Nephron (organoid): ENCODE measurements around the gene FASN.

ENCODE experiments used
- H3K27ac Mint-ChIP-seq, 3 experiments: 2 replicates each; pipeline ENCODE4 v1.8.0; 2020; ENCODE audit warnings: mixed read lengths in 3 of 3, mild to moderate bottlenecking in 2 of 3, moderate library complexity in 1 of 3
- H3K27me3 Mint-ChIP-seq: 2 replicates; pipeline ENCODE4 v1.8.0; 2021; ENCODE audit warnings: low read depth, mild to moderate bottlenecking, moderate library complexity, mixed read lengths
- H3K36me3 Mint-ChIP-seq: 2 replicates; pipeline ENCODE4 v1.8.0; 2020; ENCODE audit warnings: low read depth, mixed read lengths
- H3K4me1 Mint-ChIP-seq: 2 replicates; pipeline ENCODE4 v1.8.0; 2020; ENCODE audit warnings: mixed read lengths
- H3K4me3 Mint-ChIP-seq, 3 experiments: 2 replicates each; pipeline ENCODE4 v1.8.0; 2020; ENCODE audit warnings: mild to moderate bottlenecking in 3 of 3, mixed read lengths in 3 of 3, moderate library complexity in 2 of 3
- H3K9me3 Mint-ChIP-seq: 2 replicates; pipeline ENCODE4 v1.8.0; 2020; ENCODE audit warnings: mixed read lengths
- TF ChIP-seq, protein P1 (sequence below), 3 experiments: fragments of 200-600 bp; sonication (generic); IDR thresholded peaks; one replicate each; pipeline ENCODE4 v1.5.0; 2021; ENCODE audit warnings: antibody characterized with exemption in 3 of 3; ENCODE audit not compliant: unreplicated experiment in 3 of 3

FASN gene

DNA sequence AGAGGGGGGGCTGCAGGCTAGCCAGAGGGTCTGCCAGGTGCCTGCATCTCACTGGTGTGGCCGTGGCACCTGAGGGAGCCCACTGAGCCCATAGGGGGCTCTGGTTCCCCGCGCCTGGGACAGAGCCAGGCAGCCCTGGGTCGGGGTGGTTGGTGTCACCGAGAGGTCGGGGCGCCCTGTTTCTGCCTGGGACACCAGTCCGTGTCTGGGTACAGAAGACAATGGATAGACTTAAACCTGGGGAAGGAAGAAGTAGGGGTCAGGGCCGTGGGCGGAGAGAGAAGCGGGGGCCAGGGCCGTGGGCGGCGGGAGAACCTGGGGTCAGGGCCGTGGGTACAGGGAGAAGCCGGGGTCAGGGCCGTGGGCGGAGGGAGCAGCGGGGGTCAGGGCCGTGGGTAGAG, 49.5 kb downstream of the FASN start:
- no peaks in the 10 kb centered on the region for H3K27me3 Mint-ChIP-seq
- peaks cover 7% of the 10 kb centered on the region for H3K36me3 Mint-ChIP-seq
- TF ChIP-seq, protein P1, sequence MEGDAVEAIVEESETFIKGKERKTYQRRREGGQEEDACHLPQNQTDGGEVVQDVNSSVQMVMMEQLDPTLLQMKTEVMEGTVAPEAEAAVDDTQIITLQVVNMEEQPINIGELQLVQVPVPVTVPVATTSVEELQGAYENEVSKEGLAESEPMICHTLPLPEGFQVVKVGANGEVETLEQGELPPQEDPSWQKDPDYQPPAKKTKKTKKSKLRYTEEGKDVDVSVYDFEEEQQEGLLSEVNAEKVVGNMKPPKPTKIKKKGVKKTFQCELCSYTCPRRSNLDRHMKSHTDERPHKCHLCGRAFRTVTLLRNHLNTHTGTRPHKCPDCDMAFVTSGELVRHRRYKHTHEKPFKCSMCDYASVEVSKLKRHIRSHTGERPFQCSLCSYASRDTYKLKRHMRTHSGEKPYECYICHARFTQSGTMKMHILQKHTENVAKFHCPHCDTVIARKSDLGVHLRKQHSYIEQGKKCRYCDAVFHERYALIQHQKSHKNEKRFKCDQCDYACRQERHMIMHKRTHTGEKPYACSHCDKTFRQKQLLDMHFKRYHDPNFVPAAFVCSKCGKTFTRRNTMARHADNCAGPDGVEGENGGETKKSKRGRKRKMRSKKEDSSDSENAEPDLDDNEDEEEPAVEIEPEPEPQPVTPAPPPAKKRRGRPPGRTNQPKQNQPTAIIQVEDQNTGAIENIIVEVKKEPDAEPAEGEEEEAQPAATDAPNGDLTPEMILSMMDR (IDR thresholded peaks at IDR 0.05; ENCODE audit: unreplicated experiment in 3 of 3): no peak
- H3K27ac Mint-ChIP-seq: no peak overlapping the region
- H3K4me1 Mint-ChIP-seq: peaks cover 9% of the 10 kb centered on the region
- H3K9me3 Mint-ChIP-seq: no peaks in the 10 kb centered on the region
- H3K4me3 Mint-ChIP-seq: peak overlapping the region in 2 of 3 experiments; percentile 23 to 56

DNA sequence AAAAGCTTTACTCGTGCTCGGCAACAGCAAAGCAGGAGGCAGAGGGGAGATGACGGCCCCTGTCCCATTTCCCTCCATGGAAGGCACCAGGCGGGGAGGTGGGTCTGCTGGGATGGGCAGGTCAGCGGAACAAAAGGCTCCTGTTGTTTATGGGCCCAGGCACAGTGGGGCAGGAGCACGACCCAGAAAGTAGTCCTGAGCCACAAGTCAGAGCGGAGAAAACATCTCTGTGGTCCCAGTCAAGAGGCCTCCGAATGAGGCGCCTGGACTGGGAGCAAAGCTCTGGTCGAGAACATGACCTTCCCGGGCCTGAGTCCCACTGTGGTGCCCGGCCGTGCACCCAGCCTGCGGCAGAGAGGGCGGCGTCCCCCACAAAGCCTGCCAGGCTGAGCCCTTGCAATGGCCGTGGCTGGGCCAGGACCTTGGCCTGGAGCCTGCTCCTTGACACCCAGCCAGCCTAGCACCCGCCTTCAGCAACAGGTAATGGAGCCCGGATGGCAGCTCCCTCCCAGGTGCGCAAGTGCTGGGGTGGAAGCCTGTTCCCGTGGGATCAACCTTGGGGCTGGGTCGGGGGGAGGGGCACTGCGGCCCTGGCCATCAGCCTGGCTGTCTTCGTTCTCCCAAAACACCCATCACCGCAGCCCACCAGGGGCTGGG, 50.0 kb downstream of the FASN start:
- Mint-ChIP-seq H3K36me3 (peaks cover 7% of the 10 kb centered on the region), H3K27ac (no peak overlapping the region), H3K4me1 (peaks cover 5% of the 10 kb centered on the region), H3K9me3 (no peaks in the 10 kb centered on the region), H3K4me3 (peak overlapping the region; percentile 67 to 73 (median 68)), H3K27me3 (no peaks in the 10 kb centered on the region)
- TF ChIP-seq, protein P1 (IDR thresholded peaks at IDR 0.05; ENCODE audit: unreplicated experiment in 3 of 3): no peak

DNA sequence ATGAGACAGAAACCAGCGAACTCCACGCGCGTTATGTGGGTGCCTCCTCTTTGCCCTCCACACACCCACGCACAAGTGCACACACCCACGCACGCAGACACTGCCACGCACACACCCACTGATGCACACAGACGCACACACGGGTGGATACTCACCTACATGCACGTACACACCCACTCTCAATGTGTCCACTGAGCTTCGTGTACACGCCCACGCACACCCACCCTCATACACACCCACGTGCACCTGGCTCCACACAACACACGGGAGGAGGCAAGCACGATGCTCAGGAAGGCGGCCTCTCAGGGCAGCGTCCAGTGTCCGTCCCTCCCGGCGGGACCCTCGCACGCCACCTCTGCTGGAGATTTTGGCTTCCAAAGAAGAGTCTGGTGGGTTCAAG, 50.7 kb downstream of the FASN start:
- Mint-ChIP-seq H3K9me3 (no peaks in the 10 kb centered on the region), H3K36me3 (peaks cover 7% of the 10 kb centered on the region), H3K4me3 (peak overlapping the region; percentile 67 to 73 (median 68)), H3K4me1 (peaks cover 4% of the 10 kb centered on the region), H3K27me3 (no peaks in the 10 kb centered on the region), H3K27ac (no peak overlapping the region)
- TF ChIP-seq, protein P1 (IDR thresholded peaks at IDR 0.05; ENCODE audit: unreplicated experiment in 3 of 3): no peak

DNA sequence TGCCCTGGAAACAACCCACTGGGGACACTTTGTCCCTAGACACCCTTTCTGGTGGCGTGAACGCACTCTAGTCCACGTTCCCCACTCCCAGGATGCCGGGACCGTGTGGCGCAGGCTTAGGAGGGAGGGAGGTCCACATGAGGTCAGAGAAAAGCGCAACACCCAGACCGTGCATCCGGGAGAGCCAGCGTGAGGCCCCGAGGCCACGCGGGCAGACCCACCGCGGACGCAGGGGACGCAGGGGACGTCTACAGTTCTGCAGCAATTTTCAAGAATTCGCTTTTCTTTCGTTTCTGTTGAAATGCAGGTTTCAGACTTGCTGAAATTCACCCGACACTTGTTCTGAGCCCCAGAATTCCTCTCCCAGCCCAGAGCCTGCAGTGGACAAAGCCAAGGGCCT, 51.1 kb downstream of the FASN start:
- no peaks in the 10 kb centered on the region for H3K27me3 Mint-ChIP-seq
- peak overlapping the region in 1 of 3 experiments; percentile 28 for H3K27ac Mint-ChIP-seq
- peak overlapping the region; percentile 61 to 69 (median 68) for H3K4me3 Mint-ChIP-seq
- peaks cover 4% of the 10 kb centered on the region for H3K4me1 Mint-ChIP-seq
- peaks cover 7% of the 10 kb centered on the region for H3K36me3 Mint-ChIP-seq
- no peaks in the 10 kb centered on the region for H3K9me3 Mint-ChIP-seq
- TF ChIP-seq, protein P1 (IDR thresholded peaks at IDR 0.05; ENCODE audit: unreplicated experiment in 3 of 3): no peak

DNA sequence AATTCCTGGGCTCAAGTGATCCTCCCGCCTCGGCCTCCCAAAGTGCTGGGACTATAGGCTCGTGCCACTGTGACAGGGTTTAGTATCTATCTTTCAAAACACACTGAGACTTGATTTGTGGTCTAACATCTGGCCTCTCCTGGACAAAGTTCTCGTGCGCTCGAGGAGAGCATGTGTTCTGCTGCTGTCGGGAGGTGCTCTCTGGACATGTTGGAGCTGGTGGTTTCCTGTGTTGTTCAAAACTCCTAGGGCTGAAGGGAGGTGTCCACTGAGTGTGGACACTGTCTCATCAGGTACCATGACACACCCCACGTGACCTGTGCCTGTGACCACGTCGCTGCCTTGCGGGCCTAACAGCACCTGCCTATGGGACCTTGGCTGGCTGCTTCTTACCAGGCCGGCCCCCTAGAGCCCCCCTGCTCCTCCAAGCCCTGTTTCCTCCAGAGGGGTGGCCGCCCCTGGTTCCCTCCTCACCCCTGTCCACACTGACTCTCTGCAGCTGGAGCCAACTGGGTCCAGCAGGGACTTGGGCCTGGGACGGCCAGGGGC, 52.0 kb downstream of the FASN start:
- H3K27me3 Mint-ChIP-seq: no peaks in the 10 kb centered on the region
- no peak overlapping the region for H3K27ac Mint-ChIP-seq
- H3K4me1 Mint-ChIP-seq: peaks cover 4% of the 10 kb centered on the region
- TF ChIP-seq, protein P1 (IDR thresholded peaks at IDR 0.05; ENCODE audit: unreplicated experiment in 3 of 3): no peak
- H3K4me3 Mint-ChIP-seq: peak overlapping the region in 1 of 3 experiments; percentile 69
- H3K9me3 Mint-ChIP-seq: no peaks in the 10 kb centered on the region
- H3K36me3 Mint-ChIP-seq: peaks cover 7% of the 10 kb centered on the region

DNA sequence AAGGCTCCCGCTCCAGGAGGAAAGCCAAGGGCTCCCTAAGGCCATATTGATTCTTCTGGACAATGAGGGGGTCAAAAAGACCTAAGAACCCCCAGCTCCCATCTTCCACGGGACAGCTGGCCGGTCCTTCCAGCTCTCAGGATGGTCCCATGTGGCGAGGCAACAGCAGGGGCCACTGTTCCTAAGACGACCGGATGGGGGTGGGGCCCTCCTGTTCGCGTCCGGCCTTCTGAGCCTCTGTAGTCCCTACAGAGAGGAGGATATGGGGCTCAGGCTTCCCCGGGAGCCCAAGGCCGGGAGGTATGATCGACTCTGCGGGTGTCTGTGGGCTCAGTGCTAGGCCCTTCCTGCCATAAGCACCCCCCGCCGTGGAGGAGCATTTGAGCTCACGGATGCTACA, 54.5 kb downstream of the FASN start:
- Mint-ChIP-seq H3K4me3 (no peak overlapping the region), H3K9me3 (no peaks in the 10 kb centered on the region), H3K27me3 (peaks cover 3% of the 10 kb centered on the region), H3K4me1 (peaks cover 5% of the 10 kb centered on the region), H3K36me3 (peaks cover 7% of the 10 kb centered on the region), H3K27ac (no peak overlapping the region)
- TF ChIP-seq, protein P1 (IDR thresholded peaks at IDR 0.05; ENCODE audit: unreplicated experiment in 3 of 3): no peak
